C4-2B (cell line): ENCODE measurements around the gene IHH.

Experiments used
- H3K27ac ChIP-seq: fragments of 450-650 bp; 2 replicates; pipeline ENCODE4 v1.5.1; 2017
- ZFX ChIP-seq: fragments of 450-650 bp; IDR thresholded peaks from 2 replicates; pipeline ENCODE4 v1.6.1; 2017
- TF ChIP-seq, protein P1 (sequence below): fragments of 450-650 bp; conservative IDR thresholded peaks from 2 replicates; pipeline ENCODE4 v1.5.1; 2017; ENCODE audit warnings: mild to moderate bottlenecking

Gene IHH

GRCh38 chr2:219023045-219023605 lies 37.6 kb downstream of the IHH start:
- no peak overlapping the region for H3K27ac ChIP-seq
- TF ChIP-seq ZFX = no peak
- TF ChIP-seq, protein P1, sequence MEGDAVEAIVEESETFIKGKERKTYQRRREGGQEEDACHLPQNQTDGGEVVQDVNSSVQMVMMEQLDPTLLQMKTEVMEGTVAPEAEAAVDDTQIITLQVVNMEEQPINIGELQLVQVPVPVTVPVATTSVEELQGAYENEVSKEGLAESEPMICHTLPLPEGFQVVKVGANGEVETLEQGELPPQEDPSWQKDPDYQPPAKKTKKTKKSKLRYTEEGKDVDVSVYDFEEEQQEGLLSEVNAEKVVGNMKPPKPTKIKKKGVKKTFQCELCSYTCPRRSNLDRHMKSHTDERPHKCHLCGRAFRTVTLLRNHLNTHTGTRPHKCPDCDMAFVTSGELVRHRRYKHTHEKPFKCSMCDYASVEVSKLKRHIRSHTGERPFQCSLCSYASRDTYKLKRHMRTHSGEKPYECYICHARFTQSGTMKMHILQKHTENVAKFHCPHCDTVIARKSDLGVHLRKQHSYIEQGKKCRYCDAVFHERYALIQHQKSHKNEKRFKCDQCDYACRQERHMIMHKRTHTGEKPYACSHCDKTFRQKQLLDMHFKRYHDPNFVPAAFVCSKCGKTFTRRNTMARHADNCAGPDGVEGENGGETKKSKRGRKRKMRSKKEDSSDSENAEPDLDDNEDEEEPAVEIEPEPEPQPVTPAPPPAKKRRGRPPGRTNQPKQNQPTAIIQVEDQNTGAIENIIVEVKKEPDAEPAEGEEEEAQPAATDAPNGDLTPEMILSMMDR = no peak

DNA sequence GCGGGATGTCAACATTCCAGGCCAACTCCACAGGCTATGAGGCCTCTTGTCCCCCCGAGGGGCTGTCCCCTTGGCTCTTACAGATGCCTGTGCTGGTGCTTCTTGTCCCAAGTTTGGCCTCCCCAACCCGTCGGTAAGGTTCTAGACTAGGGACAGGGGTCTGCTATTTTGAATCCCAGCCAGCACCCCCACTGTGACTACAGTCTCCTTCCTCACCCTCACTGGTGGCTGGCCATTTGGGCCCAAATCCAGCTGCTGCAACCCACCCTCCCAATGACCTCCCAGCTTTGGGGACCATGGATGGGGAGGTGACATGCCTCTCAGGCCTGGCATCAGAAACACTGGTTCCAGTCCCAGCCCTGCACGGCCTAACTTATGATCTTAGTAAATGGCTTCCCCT lies 38.1 kb downstream of the IHH start:
- TF ChIP-seq ZFX = no peak
- TF ChIP-seq, protein P1 = no peak
- H3K27ac ChIP-seq = no peak overlapping the region

GRCh38 chr2:219022041-219022440 lies 38.7 kb downstream of the IHH start:
- H3K27ac ChIP-seq = no peak overlapping the region
- TF ChIP-seq, protein P1 = no peak
- TF ChIP-seq ZFX = no peak

DNA sequence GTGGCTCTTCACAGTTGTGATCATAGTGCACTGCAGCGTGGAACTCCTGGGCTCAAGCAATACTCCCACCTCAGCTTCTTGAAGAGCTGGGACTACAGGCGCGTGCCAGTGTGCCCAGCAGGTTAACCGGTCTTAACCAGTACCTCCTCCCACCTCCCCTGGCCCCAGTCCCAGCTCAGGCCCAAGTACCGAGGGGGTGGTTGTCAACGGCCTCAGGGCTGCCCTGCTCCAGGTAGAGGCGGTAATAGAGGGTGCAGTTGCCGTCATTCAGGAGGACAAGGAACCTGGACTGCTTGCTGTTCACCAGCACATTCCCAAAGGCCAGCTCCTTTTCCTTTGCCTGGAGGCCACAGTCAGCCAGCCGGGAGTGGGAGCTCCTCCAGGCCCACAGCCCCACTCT lies 39.1 kb downstream of the IHH start:
- TF ChIP-seq, protein P1 = no peak
- TF ChIP-seq ZFX = no peak

DNA sequence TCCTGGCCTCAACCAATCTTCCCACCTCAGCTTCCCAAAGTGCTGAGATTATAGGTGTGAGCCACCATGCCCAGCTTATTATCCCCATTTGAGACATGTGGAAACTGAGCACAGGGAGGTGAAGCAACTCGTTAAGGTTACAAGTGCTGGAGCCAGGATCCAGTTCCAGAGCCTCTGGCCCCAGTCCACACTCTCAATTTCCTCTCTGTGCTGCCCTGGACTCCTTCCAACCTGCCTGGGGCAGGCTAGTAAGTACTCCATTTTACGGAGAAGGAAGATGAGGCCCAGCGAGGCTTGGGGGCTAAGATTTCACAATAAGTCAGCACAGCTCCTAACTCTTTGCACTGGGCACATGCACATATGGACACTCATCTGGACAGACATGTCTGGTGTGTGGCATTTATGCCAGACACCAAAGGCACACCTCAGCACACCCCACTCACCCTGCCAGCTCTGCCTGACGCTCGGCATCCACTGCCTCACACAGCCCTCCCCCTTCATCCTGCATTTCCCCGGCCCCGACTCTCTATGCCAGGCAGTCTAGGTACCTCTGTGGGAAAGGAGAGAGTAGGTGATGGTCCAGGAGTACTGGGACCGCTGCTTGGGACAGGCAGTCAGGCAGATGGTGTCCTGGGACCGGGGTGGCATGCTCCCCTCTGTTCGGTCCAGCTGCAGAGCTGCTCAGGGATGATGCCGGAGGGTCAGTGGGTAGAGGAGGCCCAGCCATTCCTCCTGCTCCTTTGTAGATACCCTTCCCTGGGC lies 39.9 kb downstream of the IHH start:
- H3K27ac ChIP-seq = no peak overlapping the region; the same call in 1 of the 2 replicates
- TF ChIP-seq, protein P1 = no peak
- no peak for TF ChIP-seq ZFX

More for the DNA sequence above, 39.1 kb downstream of the IHH start:
- H3K27ac ChIP-seq = no peak overlapping the region

DNA sequence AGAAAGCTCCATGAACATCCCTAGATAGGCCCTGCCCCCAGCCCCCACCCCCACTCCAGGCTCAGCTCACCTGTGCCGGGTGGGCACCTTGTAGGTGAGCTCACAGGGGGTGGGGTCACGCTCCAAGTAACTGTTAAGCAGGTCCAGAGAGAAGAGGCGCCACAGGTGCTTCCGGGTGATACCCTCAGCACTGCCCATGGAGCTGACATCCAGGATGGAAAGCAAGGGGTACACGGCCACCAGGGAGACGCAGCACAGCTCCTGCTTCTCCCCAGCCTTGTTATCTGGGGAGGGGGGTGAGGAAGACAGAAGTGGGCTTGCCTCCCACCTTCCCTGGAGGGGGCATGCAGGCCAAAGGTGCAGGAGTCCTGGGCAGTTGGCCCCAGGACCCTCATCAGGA lies 41.3 kb downstream of the IHH start:
- H3K27ac ChIP-seq = no peak overlapping the region
- TF ChIP-seq, protein P1 = no peak
- TF ChIP-seq ZFX = no peak

DNA sequence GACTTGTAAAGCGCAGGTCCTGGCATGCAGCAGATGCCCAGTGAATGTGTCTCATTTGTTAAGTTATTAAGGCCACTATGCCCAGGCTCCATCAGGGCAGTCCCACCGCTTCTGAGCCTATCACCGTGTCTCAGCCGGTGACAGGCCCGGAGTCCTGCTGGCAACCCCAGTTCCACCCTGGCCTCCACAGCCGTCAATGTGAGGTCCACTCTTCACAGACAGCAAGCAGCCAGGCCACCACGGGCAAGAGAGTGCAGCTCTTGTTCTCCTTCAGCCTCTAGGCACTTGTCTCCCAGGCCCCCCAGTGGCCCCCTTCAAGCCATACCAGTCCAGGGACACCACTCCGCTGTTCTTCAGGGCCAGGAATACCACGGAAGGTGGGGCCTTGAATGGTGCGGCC lies 42.0 kb downstream of the IHH start:
- no peak overlapping the region for H3K27ac ChIP-seq
- TF ChIP-seq ZFX = no peak
- TF ChIP-seq, protein P1 = no peak
